ENCODE measurements around the gene TRPM3.
"Not testable (repeated sequence)": the region's sequence is repeated elsewhere in the genome, so short reads cannot be mapped to it uniquely, and the experiment has no call there.

TRPM3 gene

DNA sequence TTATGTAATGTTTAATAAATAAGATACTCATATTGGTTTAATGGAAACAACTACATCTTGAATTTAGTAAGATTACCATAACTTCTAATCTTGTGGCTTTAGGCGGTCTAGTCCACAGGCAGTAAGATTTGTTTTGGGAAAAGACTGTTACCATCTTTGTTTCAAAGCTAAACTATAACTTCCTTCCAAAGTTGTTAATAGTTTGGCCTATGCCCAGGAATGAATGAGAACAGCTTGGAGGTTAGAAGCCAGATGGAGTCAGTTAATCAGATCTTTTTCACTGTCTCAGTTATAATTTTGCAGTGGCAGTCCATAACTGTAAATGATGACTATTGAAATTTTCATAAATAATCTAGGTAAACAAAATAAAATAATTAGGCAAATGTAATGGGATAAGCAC lies 465.1 kb downstream of the TRPM3 start:
- no peak for DNase-seq (ENCODE audit: low read depth)
- no peak overlapping the region for H3K4me3 ChIP-seq (ENCODE audit: low read depth, low read length)
- in situ Hi-C loops (cut with HindIII; ENCODE audit: low sequenced_read_pairs) = no loop called here
- TF ChIP-seq, protein P1, sequence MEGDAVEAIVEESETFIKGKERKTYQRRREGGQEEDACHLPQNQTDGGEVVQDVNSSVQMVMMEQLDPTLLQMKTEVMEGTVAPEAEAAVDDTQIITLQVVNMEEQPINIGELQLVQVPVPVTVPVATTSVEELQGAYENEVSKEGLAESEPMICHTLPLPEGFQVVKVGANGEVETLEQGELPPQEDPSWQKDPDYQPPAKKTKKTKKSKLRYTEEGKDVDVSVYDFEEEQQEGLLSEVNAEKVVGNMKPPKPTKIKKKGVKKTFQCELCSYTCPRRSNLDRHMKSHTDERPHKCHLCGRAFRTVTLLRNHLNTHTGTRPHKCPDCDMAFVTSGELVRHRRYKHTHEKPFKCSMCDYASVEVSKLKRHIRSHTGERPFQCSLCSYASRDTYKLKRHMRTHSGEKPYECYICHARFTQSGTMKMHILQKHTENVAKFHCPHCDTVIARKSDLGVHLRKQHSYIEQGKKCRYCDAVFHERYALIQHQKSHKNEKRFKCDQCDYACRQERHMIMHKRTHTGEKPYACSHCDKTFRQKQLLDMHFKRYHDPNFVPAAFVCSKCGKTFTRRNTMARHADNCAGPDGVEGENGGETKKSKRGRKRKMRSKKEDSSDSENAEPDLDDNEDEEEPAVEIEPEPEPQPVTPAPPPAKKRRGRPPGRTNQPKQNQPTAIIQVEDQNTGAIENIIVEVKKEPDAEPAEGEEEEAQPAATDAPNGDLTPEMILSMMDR (IDR thresholded peaks at IDR 0.05; ENCODE audit: low read depth, low read length, missing control alignments) = no peak

DNA sequence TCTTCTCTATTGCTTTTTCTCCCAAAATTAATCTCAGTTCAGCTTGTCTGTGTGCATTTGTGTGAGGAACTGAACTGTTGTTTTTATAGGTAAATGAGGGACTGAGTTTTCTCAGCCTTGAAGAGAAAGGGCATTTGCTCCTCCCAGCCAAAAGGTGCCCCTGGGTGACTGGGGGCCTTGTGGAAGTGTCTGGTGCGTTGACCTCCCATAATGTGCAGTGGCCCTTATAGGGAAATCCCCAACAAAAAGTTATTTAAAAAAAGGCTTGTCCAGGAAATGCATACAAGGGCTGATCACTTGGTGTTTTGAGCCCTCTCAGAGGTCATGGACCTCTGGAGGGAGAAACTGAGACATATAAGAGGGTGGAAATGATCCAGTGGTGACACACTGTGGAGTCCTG lies 467.3 kb downstream of the TRPM3 start:
- TF ChIP-seq, protein P1 (IDR thresholded peaks at IDR 0.05; ENCODE audit: low read depth, low read length, missing control alignments) = no peak
- no peak overlapping the region for H3K4me3 ChIP-seq (ENCODE audit: low read depth, low read length)
- no peak for DNase-seq (ENCODE audit: low read depth)
- in situ Hi-C loops (cut with HindIII; ENCODE audit: low sequenced_read_pairs) = no loop called here

DNA sequence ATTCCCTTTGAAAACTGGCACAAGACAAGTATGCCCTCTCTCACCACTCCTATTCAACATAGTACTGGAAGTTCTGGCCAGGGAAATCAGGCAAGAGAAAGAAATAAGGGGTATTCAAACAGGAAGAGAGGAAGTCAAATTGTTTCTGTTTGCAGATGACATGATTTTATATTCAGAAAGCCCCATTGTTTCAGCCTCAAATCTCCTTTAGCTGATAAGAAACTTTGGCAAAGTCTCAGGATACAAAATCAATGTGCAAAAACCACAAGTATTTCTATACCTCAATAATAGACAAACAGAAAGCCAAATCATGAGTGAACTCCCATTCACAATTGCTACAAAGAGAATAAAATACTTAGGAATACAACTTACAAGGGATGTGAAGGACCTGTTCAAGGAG lies 476.8 kb downstream of the TRPM3 start:
- not testable (repeated sequence) for DNase-seq (ENCODE audit: low read depth); H3K4me3 ChIP-seq (ENCODE audit: low read depth, low read length)
- in situ Hi-C loops (cut with HindIII; ENCODE audit: low sequenced_read_pairs) = loop anchor here (10.0 to 25.0 kb wide), 3 partner anchors 318 to 618 kb away; no protein-coding TSS in a partner anchor

DNA sequence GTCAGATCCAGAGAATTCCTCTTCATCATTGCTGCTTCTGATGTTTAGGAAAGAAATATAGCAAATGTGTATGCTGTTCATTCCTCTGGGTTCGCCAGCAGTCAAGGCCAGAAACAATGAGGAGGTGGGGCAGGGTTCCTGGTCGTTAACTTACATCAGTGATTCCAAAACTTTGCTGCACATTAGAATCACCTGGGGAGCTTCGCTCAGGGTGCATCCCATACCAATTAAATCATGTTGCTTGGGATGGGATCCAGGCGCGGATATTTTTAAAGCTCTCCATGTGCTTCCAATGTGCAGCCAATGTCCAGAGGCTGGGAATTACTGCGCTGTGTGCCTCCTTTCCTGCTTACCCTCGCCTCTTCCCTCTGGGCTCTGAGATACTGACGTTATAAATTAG lies 479.1 kb downstream of the TRPM3 start:
- DNase-seq (ENCODE audit: low read depth) = no peak
- no peak overlapping the region for H3K4me3 ChIP-seq (ENCODE audit: low read depth, low read length)
- in situ Hi-C loops (cut with HindIII; ENCODE audit: low sequenced_read_pairs) = loop anchor here (10.0 to 25.0 kb wide), 3 partner anchors 320 to 620 kb away; no protein-coding TSS in a partner anchor
- TF ChIP-seq, protein P1 (IDR thresholded peaks at IDR 0.05; ENCODE audit: low read depth, low read length, missing control alignments) = no peak

DNA sequence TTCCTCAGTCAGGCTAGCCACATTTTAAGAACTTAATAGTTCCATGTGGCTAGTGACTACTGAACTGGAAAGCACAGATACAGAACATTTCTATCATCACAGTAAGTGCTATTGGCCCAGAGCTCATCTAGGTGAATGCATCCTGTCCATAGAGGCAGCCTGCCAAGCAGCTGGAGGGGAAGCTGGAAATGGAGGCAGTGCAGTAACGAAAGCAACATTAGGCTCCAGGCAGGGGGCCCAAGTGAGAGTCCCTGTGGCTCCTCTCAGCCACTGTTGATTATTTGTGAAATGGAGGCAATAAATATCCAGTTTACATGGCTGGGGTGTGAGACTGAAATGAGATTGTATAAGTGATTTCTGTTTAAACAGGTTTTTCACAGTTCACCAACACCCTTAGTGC lies 479.8 kb downstream of the TRPM3 start:
- in situ Hi-C loops (cut with HindIII; ENCODE audit: low sequenced_read_pairs) = loop anchor here (10.0 to 25.0 kb wide), 3 partner anchors 321 to 621 kb away; no protein-coding TSS in a partner anchor
- TF ChIP-seq, protein P1 (IDR thresholded peaks at IDR 0.05; ENCODE audit: low read depth, low read length, missing control alignments) = no peak
- no peak overlapping the region for H3K4me3 ChIP-seq (ENCODE audit: low read depth, low read length)
- peak; percentile 20 for DNase-seq (ENCODE audit: low read depth)

DNA sequence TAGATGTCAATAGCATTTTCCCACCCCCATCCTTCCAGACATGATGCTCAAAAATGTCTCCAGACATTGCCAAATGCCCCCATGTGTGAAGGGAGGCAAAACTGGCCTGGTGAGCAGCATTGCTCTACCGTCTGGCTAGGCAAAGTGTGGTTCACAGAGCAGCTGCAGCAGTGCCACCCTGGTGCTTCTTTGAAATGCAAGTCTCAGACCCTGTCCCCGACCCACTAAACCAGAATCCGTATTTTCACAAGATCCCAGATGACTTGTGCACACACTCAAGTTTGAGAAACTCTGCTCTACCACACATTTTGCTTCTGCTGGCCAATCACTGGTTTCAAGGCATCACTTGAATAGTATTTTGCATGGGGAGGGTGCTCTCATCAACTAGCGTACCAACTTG lies 480.4 kb downstream of the TRPM3 start:
- in situ Hi-C loops (cut with HindIII; ENCODE audit: low sequenced_read_pairs) = loop anchor here (10.0 to 25.0 kb wide), 3 partner anchors 321 to 621 kb away; no protein-coding TSS in a partner anchor
- TF ChIP-seq, protein P1 (IDR thresholded peaks at IDR 0.05; ENCODE audit: low read depth, low read length, missing control alignments) = no peak
- H3K4me3 ChIP-seq (ENCODE audit: low read depth, low read length) = no peak overlapping the region
- no peak for DNase-seq (ENCODE audit: low read depth)

DNA sequence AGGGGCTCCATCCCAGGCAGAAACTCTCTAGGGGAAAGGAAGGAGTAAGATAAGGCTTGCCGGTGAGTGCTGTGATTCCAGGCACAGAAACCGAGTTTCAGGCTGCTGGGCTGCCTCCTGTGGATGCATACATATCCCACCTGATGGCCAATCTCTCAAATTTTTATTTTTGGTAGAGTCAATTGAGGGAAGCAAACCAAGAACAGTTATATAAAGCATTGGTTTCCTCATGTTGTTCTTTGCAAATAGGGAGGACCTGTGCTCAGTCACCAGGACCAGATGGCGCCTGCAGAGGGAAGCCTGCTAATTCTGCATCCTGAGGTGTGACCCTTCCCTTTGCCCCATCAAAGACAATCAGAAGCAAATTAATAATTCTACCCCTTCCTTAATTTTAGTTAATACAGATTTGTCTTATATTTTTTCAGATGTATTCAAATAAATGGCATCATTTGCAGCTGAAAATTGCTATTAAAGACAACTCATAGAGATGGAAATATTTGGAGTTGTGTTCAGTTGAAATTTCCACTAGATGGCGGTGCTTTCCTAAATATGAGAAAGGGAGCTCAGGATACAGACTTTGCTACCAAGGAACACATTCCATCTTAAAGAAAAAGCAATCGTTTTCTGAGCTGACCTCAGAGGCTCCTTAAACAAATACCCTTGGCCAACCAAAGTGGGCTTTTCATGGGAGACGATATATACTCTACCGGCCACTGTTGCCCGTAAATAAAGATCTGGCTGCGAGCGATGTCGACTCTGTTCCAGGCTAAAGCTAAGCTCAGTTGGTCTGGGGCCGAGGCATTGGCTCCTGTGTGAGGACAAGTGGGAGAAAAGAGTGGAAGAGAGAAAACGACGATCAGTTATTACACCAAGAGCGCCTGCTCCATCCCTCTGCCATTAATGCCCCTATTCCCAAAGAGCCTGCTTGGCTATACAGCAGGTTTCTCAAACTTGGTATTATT lies 481.3 kb downstream of the TRPM3 start:
- peak; percentile 55 for DNase-seq (ENCODE audit: low read depth)
- TF ChIP-seq, protein P1 (IDR thresholded peaks at IDR 0.05; ENCODE audit: low read depth, low read length, missing control alignments) = peak; percentile 49
- in situ Hi-C loops (cut with HindIII; ENCODE audit: low sequenced_read_pairs) = loop anchor here (10.0 to 25.0 kb wide), 3 partner anchors 322 to 622 kb away; no protein-coding TSS in a partner anchor
- H3K4me3 ChIP-seq (ENCODE audit: low read depth, low read length) = no peak overlapping the region
